GM19397 (cell line): ENCODE results near the gene PRKAR1A.
A peak's percentile ranks its signal among the peaks of the same experiment; 100 is the strongest.
"Not testable (repeated sequence)": the region's sequence is repeated elsewhere in the genome, so short reads cannot be mapped to it uniquely, and the experiment has no call there.

ENCODE experiments used
- ATAC-seq: cut with Tn5 transposase; IDR thresholded peaks from one replicate; pipeline ENCODE4 v1.9.1; 2021; ENCODE audit warnings: mild to moderate bottlenecking, moderate library complexity; ENCODE audit not compliant: unreplicated experiment

The PRKAR1A gene

GRCh38 chr17:68512247-68512959 lies at the start of gene PRKAR1A:
Gene PRKAR1A (plus strand): TSS chr17:68512430. CDS start chr17:68515400, 2,970 bp downstream.
- ATAC-seq, result peak; percentile 94

GRCh38 chr17:68463211-68464019 lies 48.8 kb upstream of the PRKAR1A start:
- no peak for ATAC-seq

GRCh38 chr17:68468334-68468733 lies 43.9 kb upstream of the PRKAR1A start:
- no peak for ATAC-seq

GRCh38 chr17:68468788-68469187 lies 43.4 kb upstream of the PRKAR1A start:
- no peak for ATAC-seq

GRCh38 chr17:68470961-68471360 lies 41.3 kb upstream of the PRKAR1A start:
- no peak for ATAC-seq

- no peak for ATAC-seq
Observed at GRCh38 chr17:68480885-68481284, 31.3 kb upstream of the PRKAR1A start.

GRCh38 chr17:68482576-68483041 lies 29.6 kb upstream of the PRKAR1A start:
- no peak for ATAC-seq

GRCh38 chr17:68484458-68484857 lies 27.8 kb upstream of the PRKAR1A start:
- ATAC-seq, result no peak

GRCh38 chr17:68489919-68490318 lies 22.3 kb upstream of the PRKAR1A start:
- no peak for ATAC-seq

- ATAC-seq, result no peak
Observed at GRCh38 chr17:68491381-68492231, 20.6 kb upstream of the PRKAR1A start.

GRCh38 chr17:68492394-68493054 lies 19.7 kb upstream of the PRKAR1A start:
- ATAC-seq, result not testable (repeated sequence)

- ATAC-seq, result no peak
Observed at GRCh38 chr17:68495081-68495480, 17.1 kb upstream of the PRKAR1A start.

- ATAC-seq, result peak; percentile 95
Observed at GRCh38 chr17:68497885-68498319, 14.3 kb upstream of the PRKAR1A start.

GRCh38 chr17:68498479-68499326 lies 13.5 kb upstream of the PRKAR1A start:
- ATAC-seq, result peak; percentile 29

- no peak for ATAC-seq
Observed at GRCh38 chr17:68499587-68499986, 12.6 kb upstream of the PRKAR1A start.

GRCh38 chr17:68501074-68501473 lies 11.2 kb upstream of the PRKAR1A start:
- no peak for ATAC-seq

- ATAC-seq, result no peak
Observed at GRCh38 chr17:68505951-68506350, 6.3 kb upstream of the PRKAR1A start.

- no peak for ATAC-seq
Observed at GRCh38 chr17:68507576-68507975, 4.7 kb upstream of the PRKAR1A start.
